Natural killer cell treated with Interleukin-12 subunit alpha and Interleukin-12 subunit beta and Interleukin-15 and Interleukin-18, amount 100 ng/mL, for 72 hours (primary cell): Measurements from ENCODE around the gene MTARC1. TPM values are rescaled to one million over a fixed set of nuclear protein-coding genes. Genes with fewer than 3 reads are reported as not detected.

ENCODE experiments used
- ATAC-seq, 2 donors: fragments of 150-1000 bp; cut with Tn5 transposase in 1 of 2; sonication (Bioruptor Pico), chemical (Tn5 transposase) in 1 of 2; 2 replicates each; pipeline ENCODE4 v1.10.0; 2021
- DNase-seq: peaks from one replicate; pipeline ENCODE4 v3.0.0; 2022; ENCODE audit warnings: low spot score
- H3K27ac Mint-ChIP-seq, 2 donors: 1 replicate in 1 of 2; 2 replicates in 1 of 2; pipeline ENCODE4 v1.8.0; 2022; ENCODE audit warnings: mixed read lengths in 2 of 2, mild to moderate bottlenecking in 1 of 2, moderate library complexity in 1 of 2
- H3K27me3 Mint-ChIP-seq, 2 donors: 1 replicate in 1 of 2; 2 replicates in 1 of 2; pipeline ENCODE4 v1.8.0; 2022; ENCODE audit warnings: mixed read lengths in 2 of 2
- H3K36me3 Mint-ChIP-seq: one replicate; pipeline ENCODE4 v1.8.0; 2022; ENCODE audit warnings: mixed read lengths
- H3K4me1 Mint-ChIP-seq, 2 donors: 1 replicate in 1 of 2; 2 replicates in 1 of 2; pipeline ENCODE4 v1.8.0; 2022; ENCODE audit warnings: low read depth in 2 of 2, mixed read lengths in 2 of 2, mild to moderate bottlenecking in 1 of 2
- H3K4me3 Mint-ChIP-seq: one replicate; pipeline ENCODE4 v1.8.0; 2022; ENCODE audit warnings: mixed read lengths
- H3K9me3 Mint-ChIP-seq: 2 replicates; pipeline ENCODE4 v1.8.0; 2022; ENCODE audit warnings: mixed read lengths
- total RNA-seq, 2 donors: library from RNA; stranded (reverse); gene quantifications; one replicate each; pipeline ENCODE4 v1.2.3, GENCODE V29; 2022

The MTARC1 gene
- under 1 TPM in 1 of 2 donors, not detected in 1; 0.17 TPM for total RNA-seq

- Mint-ChIP-seq H3K4me1 (no peaks in the 10 kb centered on the region), H3K9me3 (no peaks in the 10 kb centered on the region), H3K27me3 (peaks cover 25% of the 10 kb centered on the region in 2 donors), H3K27ac (no peak within 1 kb of the TSS), H3K4me3 (no peak within 1 kb of the TSS), H3K36me3 (no peaks in the 10 kb centered on the region)
- DNase-seq = no peak
- ATAC-seq = peak; percentile 65 to 72
These were observed at the start of gene MTARC1 for GRCh38 chr1:220786337-220787068. Gene MTARC1 (plus strand): TSS chr1:220786913. CDS start chr1:220786945, 32 bp downstream.

GRCh38 chr1:220741349-220741748 is 45.4 kb upstream of the MTARC1 start:
- Mint-ChIP-seq H3K4me1 (no peaks in the 10 kb centered on the region), H3K36me3 (no peaks in the 10 kb centered on the region), H3K27me3 (peaks cover 24 to 40% of the 10 kb centered on the region in 2 donors), H3K27ac (no peak overlapping the region), H3K9me3 (no peaks in the 10 kb centered on the region), H3K4me3 (no peak overlapping the region)
- DNase-seq (no peak), ATAC-seq (no peak)

GRCh38 chr1:220741825-220742224 is 44.9 kb upstream of the MTARC1 start:
- H3K9me3 Mint-ChIP-seq = no peaks in the 10 kb centered on the region
- no peaks in the 10 kb centered on the region for H3K4me1 Mint-ChIP-seq
- no peaks in the 10 kb centered on the region for H3K36me3 Mint-ChIP-seq
- H3K27me3 Mint-ChIP-seq = peaks cover 25 to 44% of the 10 kb centered on the region in 2 donors
- DNase-seq (no peak), ATAC-seq (no peak)
- H3K4me3 Mint-ChIP-seq = no peak overlapping the region
- H3K27ac Mint-ChIP-seq = no peak overlapping the region

- ATAC-seq = no peak
- no peaks in the 10 kb centered on the region for H3K9me3 Mint-ChIP-seq
- no peak overlapping the region for H3K27ac Mint-ChIP-seq
- peaks cover 31 to 50% of the 10 kb centered on the region in 2 donors for H3K27me3 Mint-ChIP-seq
- no peak for DNase-seq
- no peaks in the 10 kb centered on the region for H3K36me3 Mint-ChIP-seq
- H3K4me1 Mint-ChIP-seq = no peaks in the 10 kb centered on the region
- no peak overlapping the region for H3K4me3 Mint-ChIP-seq
These were observed 44.2 kb upstream of the MTARC1 start for GRCh38 chr1:220742520-220742919.

- Mint-ChIP-seq H3K27ac (no peak overlapping the region), H3K27me3 (peaks cover 30 to 44% of the 10 kb centered on the region in 2 donors), H3K4me1 (peaks cover 0 to 5% of the 10 kb centered on the region in 2 donors), H3K9me3 (no peaks in the 10 kb centered on the region), H3K36me3 (no peaks in the 10 kb centered on the region), H3K4me3 (no peak overlapping the region)
- ATAC-seq (no peak), DNase-seq (no peak)
These were observed 39.9 kb upstream of the MTARC1 start for GRCh38 chr1:220746851-220747250.

- Mint-ChIP-seq H3K4me3 (peak overlapping the region; percentile 58), H3K4me1 (peaks cover 0 to 5% of the 10 kb centered on the region in 2 donors), H3K27me3 (peaks cover 32 to 44% of the 10 kb centered on the region in 2 donors), H3K27ac (no peak overlapping the region), H3K36me3 (no peaks in the 10 kb centered on the region), H3K9me3 (no peaks in the 10 kb centered on the region)
- ATAC-seq (no peak), DNase-seq (no peak)
These were observed 39.1 kb upstream of the MTARC1 start for GRCh38 chr1:220747437-220748088.

- Mint-ChIP-seq H3K4me1 (peaks cover 0 to 5% of the 10 kb centered on the region in 2 donors), H3K36me3 (no peaks in the 10 kb centered on the region), H3K4me3 (peak within 1 kb of the TSS; percentile 58), H3K27me3 (peaks cover 32 to 44% of the 10 kb centered on the region in 2 donors), H3K27ac (no peak within 1 kb of the TSS), H3K9me3 (no peaks in the 10 kb centered on the region)
- DNase-seq (no peak), ATAC-seq (peak; percentile 58 to 75)
These were observed 38.4 kb upstream of the MTARC1 start, which contains the start of gene MTARC2 for GRCh38 chr1:220748089-220748934. Gene MTARC2 (plus strand): TSS chr1:220748322. CDS start chr1:220748532, 210 bp downstream.

- ATAC-seq (no peak), DNase-seq (no peak)
- Mint-ChIP-seq H3K4me3 (peak overlapping the region; percentile 48), H3K36me3 (no peaks in the 10 kb centered on the region), H3K27me3 (peaks cover 32 to 44% of the 10 kb centered on the region in 2 donors), H3K9me3 (no peaks in the 10 kb centered on the region), H3K4me1 (peaks cover 0 to 5% of the 10 kb centered on the region in 2 donors), H3K27ac (no peak overlapping the region)
These were observed 37.8 kb upstream of the MTARC1 start for GRCh38 chr1:220748936-220749335.

GRCh38 chr1:220750131-220750515 is 36.6 kb upstream of the MTARC1 start:
- DNase-seq (no peak), ATAC-seq (no peak)
- H3K4me3 Mint-ChIP-seq = no peak overlapping the region
- H3K27ac Mint-ChIP-seq = no peak overlapping the region
- H3K9me3 Mint-ChIP-seq = no peaks in the 10 kb centered on the region
- H3K4me1 Mint-ChIP-seq = peaks cover 0 to 5% of the 10 kb centered on the region in 2 donors
- peaks cover 36 to 47% of the 10 kb centered on the region in 2 donors for H3K27me3 Mint-ChIP-seq
- no peaks in the 10 kb centered on the region for H3K36me3 Mint-ChIP-seq

GRCh38 chr1:220751111-220751510 is 35.6 kb upstream of the MTARC1 start:
- peaks cover 35 to 45% of the 10 kb centered on the region in 2 donors for H3K27me3 Mint-ChIP-seq
- no peak for ATAC-seq
- H3K9me3 Mint-ChIP-seq = no peaks in the 10 kb centered on the region
- no peak overlapping the region for H3K27ac Mint-ChIP-seq
- peaks cover 0 to 5% of the 10 kb centered on the region in 2 donors for H3K4me1 Mint-ChIP-seq
- H3K36me3 Mint-ChIP-seq = no peaks in the 10 kb centered on the region
- no peak overlapping the region for H3K4me3 Mint-ChIP-seq
- DNase-seq = no peak

GRCh38 chr1:220754212-220754917 is 32.3 kb upstream of the MTARC1 start:
- no peak overlapping the region for H3K27ac Mint-ChIP-seq
- ATAC-seq (no peak), DNase-seq (no peak)
- no peaks in the 10 kb centered on the region for H3K36me3 Mint-ChIP-seq
- H3K27me3 Mint-ChIP-seq = peaks cover 23 to 31% of the 10 kb centered on the region in 2 donors
- H3K4me3 Mint-ChIP-seq = no peak overlapping the region
- no peaks in the 10 kb centered on the region for H3K4me1 Mint-ChIP-seq
- H3K9me3 Mint-ChIP-seq = no peaks in the 10 kb centered on the region

- no peaks in the 10 kb centered on the region for H3K4me1 Mint-ChIP-seq
- ATAC-seq (no peak), DNase-seq (no peak)
- no peak overlapping the region for H3K27ac Mint-ChIP-seq
- H3K4me3 Mint-ChIP-seq = no peak overlapping the region
- no peaks in the 10 kb centered on the region for H3K9me3 Mint-ChIP-seq
- no peaks in the 10 kb centered on the region for H3K36me3 Mint-ChIP-seq
- H3K27me3 Mint-ChIP-seq = peaks cover 21 to 31% of the 10 kb centered on the region in 2 donors
These were observed 31.8 kb upstream of the MTARC1 start for GRCh38 chr1:220754918-220755295.

- Mint-ChIP-seq H3K4me1 (no peaks in the 10 kb centered on the region), H3K36me3 (no peaks in the 10 kb centered on the region), H3K9me3 (no peaks in the 10 kb centered on the region), H3K27me3 (peaks cover 21 to 30% of the 10 kb centered on the region in 2 donors), H3K27ac (no peak overlapping the region), H3K4me3 (no peak overlapping the region)
- ATAC-seq (no peak), DNase-seq (no peak)
These were observed 31.4 kb upstream of the MTARC1 start for GRCh38 chr1:220755309-220755708.
